HG02759 (cell line): Measurements from ENCODE around the gene CYB5A.
A peak's percentile ranks its signal among the peaks of the same experiment; 100 is the strongest.

ENCODE experiments used
- ATAC-seq: cut with Tn5 transposase; IDR thresholded peaks from one replicate; pipeline ENCODE4 v1.9.1; 2021; ENCODE audit warnings: mild to moderate bottlenecking, moderate library complexity; ENCODE audit not compliant: unreplicated experiment

Gene CYB5A

DNA sequence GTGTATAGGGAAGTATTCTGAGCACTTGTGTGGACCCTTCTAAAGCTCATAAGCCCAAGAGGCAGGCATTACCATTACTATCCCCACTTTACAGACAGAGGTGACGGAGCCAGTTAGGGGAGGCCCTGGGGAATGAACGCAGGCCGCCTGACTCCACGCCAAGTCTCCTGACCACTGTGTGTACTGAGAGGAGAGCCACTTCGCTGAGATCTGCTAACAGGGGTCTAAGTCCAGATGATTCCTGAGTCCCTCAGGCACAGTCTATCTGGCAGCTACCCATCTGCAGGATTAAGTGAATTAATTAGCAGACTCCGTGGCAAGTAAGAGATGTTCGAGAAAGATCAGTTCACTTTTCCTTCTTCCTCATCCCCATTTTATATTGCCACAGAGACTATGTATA, 13.7 kb downstream of the CYB5A start:
- no peak for ATAC-seq

DNA sequence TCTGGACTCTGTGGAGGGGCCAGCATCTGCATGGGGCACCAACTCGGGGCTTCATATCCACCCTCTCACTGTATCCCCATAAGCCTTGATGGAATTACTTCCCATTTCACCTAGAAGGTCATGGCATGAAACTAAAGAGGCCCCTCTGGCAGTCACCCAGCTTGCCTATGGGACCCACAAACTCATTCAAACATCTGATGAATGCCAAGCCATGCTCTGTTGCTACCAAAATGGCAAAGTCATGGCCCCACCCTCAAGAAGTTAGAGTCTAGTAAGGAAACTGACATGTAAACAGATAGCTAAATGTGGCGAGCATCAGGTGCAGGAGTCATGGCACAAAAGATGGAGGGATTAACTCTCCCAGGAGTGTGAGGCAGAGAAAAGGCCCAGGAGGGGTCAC, 14.5 kb downstream of the CYB5A start:
- no peak for ATAC-seq

DNA sequence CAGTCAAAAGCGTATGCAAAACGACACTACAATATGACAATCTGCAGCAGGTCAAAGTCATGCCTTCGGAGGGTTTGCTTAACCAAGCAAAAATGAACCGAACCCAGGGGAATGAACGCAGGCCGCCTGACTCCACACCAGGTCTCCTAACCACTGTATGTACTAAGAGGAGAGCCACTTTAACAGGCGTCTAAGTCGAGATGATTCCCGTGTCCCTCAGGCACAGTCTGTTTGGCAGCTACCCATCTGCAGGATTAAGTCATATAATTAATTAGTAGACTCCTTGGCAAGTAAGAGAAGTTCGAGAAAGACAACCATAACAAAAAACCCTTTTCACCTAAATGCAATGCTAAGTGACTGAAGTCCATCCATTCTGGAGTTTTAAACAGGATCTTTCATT, 15.2 kb downstream of the CYB5A start:
- no peak for ATAC-seq

DNA sequence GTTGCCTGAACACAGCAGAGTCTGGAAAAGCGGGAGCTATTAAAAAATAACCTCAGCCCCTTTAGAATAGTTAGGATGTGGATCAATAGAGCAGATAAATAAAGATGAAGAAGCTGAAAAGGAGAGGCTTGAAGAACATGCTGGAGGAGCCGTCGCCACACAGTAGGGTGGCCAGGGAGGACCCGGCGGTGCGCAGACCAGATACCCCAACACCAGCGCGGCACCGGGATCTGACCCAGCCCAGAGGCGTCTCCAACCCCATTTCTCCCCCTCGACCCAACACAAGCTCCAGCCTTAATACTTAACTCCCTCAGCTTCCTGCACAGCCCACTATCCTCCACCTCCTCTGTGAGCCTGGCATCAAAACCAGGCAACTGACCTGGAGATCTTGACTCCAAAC, 16.0 kb downstream of the CYB5A start:
- ATAC-seq, result no peak

DNA sequence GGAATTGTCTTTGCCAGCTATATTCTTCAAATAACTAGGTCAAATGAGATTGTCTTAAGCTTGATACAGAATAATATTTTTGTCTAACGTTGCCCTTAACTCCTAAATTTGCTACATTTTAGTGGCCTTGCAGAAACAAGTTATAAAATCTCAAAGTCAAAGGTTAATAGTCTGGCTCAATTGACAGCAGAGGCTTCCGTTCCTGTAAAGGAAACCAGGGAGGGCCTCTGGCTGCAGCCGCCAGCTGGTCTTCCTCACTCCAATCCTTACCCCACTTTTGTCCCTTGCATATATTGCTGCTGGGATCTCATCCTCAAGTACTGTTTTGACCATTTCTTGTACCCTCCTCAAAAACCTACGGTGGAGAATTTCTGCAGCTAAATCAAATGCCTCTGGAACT, 17.1 kb downstream of the CYB5A start:
- no peak for ATAC-seq

DNA sequence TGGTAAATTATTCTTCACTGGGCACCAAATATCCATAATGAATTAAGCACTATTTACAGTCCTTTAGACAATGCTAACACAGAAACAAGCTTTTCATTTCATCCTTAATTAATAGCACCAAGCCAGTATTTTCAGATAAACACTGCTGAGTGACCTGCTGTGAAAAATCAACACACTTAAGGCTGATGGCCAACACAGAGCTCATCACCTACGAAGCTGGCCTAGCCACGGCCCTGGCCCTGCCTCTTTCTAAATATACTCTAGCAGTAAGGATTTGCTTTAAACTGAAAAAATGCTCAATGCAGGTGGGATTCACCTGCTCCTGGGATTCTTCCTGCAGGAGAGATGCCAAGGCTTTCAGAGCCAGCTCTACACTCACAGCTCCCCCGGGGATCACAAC, 18.4 kb downstream of the CYB5A start:
- ATAC-seq, result no peak

DNA sequence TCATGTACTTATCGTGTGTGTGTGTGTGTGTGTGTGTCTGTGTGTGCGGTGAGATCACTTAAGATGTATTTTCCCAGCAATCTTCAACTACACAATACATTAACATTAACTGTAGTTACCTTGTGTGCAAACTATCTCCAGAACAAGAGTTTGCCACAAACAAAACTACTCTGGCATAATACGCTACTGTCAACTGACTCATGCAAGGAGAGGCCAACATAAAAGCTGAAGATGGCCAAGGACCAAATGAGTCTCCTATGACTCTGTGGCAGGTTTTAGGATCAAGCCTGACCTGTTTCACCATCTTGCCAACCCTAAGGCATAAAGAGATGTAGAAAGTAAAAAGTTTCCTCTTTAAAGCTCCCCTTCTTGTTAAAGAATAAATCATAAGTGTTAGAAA, 20.1 kb downstream of the CYB5A start:
- no peak for ATAC-seq

DNA sequence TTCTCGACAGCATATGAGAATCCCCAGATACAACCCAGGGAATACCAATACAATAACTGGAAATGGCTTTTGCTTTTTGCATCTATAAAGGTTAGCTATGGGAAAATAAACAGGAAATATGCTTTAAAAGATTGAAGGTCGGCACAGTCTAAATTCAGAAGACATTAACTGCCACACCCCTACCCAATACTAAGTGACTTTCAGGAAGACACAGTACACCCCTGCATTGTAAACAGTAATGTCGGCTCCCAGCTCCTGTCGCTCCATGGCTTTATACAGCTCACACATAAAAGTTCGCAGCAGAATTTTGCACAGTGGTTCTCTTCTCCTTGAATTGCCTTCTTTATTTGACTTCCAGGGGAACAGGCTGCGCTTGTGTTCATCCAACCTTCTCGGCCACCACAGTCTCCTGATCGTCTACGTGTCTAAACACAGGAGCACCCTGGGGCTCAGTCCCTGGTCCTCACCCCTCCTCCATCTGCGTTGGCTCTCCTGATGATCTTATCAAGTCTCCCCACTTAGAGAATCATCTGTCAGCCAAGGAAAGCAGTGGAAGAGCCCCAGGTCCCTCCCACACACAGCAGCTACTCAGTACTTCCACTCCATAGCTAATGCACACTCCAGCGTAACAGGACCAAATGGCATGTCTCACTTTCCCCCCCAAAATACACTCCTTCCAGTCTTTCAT, 22.7 kb downstream of the CYB5A start:
- ATAC-seq, result no peak

DNA sequence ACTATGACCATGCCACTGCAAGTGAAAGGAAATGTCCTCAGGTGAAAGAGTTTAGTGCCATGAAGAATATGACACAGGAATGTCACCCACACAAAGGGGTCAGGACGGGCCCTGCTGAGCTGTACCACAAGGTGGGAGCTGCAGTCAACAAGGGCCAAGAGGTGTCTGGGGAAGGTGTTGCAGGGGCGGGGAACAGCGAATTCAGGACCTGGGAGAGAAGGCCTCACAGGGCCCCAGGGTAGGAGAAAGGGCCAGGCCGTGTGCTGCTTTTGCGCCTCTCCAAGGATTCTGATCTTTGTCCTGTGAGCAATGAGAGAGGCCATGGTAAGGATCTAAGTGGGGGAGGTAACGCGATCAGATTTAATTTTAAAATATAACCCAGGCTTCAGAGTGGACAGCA, 23.6 kb downstream of the CYB5A start:
- no peak for ATAC-seq

DNA sequence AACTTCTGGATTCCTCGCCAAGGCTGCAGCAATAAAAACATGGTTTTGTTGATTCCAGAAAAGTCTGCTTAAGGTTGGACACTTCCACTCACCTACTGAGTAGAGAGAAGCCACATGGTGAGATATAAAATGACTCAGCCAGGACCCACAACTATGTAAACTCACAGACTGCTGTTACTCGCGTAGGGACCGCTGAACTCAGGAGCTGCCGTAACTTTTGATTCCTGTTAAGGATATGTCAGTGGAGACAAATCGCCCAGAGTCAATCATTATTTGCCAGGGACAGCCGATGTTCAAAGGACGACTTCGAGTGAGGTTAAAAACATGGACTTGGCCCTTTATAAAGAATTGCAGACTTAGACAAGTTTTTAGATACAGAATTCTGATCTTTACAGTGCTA, 25.6 kb downstream of the CYB5A start:
- no peak for ATAC-seq

DNA sequence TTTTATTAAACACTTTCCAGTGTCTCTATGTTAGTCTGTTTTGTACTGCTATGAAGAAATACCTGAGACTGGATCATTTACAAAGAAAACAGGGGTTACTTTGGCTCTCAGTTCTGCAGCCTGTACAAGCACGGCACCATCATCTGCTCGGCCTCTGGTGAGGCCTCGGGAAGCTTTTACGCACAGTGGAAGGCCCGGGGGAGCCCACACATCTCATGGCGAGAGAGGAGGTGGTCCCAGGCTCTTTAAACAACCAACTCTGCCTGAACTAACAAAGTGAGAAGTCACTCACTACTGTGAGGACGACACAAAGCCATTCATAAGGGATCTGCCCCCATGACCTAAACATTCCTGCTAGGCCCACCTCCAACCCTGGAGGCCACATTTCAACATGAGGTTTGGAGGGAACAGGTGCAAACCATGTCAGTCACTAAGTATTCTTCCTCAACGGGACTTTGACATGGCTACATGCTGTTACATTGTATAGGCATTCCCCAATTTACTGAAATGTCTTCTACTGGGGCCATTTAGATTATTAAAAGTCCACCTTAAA, 26.1 kb downstream of the CYB5A start:
- ATAC-seq, result no peak

DNA sequence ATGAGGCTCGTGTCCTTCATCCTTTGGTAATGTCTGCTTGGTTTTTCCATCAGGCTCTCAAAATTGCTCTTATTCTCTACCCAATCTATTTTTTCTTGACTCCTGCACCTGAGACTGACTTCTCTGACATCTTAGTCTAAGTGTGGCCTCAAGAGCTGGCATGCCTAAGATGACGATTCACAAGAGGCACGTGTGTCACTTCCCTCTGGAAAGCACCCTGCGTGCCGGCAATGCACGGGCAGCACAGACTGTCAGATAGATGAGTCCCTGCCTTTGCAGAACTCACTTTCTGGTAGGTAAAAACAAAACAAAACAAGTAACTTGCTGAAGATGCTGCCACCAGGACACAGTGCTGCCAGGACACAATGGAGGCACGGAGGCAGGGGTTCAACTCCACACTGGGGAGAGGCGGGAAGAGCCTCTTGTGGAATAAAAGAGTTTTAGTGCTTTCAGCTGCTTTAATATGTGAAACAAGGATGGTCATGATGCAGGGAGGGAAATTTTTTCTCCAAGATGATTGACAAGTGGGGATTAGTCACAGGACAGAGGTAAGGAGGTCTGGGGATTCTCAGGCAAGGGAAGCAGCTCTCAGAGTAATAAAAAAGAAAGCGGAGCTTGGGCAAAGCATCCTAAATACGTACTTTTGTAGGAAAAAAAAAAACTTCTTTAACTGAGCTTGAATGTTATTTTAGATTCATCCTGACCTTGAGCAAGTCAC, 27.3 kb downstream of the CYB5A start:
- ATAC-seq, result peak; percentile 99

DNA sequence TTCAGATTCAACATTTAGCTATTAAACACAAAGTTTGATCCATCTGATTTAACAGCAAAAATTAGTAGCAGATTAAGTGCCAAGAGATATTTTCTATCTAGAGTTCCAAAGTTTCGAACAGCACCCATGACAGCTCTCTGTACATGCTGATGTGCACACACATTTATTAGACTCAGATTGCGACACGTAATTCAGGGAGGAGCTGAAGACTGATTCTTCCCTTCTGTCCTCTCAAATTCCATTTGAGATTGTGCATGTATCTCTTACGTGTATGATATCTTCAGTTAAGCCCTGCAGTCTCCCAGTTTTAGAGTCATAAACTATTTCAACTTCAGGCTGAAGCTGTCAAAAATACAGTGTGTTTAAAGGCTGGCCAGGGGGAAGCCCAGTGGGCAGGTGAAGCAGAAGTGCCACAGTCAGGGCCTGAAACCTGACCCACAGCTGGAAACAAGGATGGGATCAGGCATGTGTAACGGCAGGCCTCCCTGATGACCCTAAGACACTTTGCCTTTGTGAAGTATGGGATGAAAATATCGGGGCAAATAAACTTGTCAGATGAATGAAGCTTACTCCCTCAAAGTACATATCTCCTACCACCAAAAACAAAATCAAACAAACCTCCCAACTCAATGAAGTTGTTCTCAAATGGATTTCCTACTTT, 30.6 kb downstream of the CYB5A start:
- ATAC-seq, result no peak

DNA sequence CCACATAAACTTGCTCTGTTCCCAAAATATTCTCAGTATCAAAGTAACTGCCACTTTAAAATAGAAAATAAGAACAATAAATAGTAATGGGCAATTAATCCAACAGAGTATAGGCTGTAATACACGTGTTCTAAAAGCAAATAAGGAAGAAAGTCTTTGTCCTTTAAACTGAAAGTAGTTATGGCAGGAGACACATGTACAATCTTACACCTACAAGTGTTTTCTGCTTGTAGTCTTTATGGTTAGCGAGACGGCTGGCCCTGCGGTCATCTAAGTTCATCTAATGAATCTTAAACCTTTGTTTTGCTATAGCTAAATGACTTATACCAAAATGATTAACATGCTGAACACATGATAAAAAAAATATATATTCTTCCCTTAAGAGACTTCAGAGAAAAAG, 32.4 kb downstream of the CYB5A start:
- ATAC-seq, result no peak

DNA sequence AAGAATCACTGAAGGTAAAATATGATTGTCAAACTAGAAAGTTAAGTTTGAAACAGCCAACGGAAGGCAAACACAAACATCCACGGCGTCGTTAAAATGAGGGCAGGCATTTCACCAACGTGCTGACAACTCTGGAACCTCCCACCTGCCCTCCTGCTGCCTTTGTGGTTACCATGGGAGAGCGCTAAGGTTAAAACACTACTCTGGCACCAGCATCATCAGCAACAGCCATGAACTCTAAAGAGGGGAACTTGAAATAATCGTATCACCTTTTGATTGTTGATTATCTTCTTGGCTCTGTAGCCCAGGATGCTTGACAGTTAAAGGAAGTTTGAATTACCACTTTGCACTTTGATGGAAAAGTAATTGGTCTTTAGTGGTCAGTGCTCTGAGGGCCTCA, 34.7 kb downstream of the CYB5A start:
- no peak for ATAC-seq

DNA sequence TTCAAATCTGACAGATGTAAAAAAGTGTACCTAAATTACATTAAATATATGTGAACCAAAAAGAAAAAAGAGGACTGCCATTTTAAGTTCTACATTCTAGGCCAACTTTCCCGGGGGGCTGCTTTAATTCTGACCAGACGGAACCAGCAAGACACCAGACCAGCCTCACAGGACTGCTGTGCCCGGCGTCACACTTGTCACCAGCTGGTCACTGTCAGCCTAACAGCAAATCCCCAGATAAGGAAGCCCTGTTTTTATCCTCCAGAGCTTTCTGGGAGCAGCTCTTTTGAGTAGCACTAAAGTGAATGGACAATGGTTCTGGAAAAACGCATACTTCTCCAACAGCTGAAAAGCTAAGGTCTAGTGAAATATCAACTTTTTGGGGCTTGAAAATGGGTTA, 35.6 kb downstream of the CYB5A start:
- ATAC-seq, result no peak

DNA sequence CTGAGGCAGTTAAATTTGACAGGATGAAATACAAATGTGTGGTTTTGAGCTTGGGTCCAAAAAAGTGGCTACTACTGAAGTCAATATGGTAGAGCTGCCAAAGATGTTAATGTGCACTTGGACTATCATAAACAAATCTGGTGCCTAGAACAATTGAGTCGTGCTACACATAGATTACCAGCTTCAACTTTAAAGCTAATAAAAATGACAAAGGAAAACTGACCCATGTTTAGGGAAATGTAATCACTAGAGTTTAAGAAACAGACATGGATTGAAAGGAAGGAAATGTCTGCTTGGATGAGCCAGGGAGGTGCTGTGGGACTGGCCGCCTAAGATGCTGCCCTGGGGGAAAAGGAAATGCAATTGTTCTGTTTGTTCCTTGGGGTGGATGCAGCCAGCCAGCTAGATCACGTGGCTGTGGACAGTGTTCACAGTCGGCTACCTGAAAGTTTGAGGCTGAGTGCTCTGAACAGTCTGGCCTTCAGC, 36.6 kb downstream of the CYB5A start:
- ATAC-seq, result no peak

DNA sequence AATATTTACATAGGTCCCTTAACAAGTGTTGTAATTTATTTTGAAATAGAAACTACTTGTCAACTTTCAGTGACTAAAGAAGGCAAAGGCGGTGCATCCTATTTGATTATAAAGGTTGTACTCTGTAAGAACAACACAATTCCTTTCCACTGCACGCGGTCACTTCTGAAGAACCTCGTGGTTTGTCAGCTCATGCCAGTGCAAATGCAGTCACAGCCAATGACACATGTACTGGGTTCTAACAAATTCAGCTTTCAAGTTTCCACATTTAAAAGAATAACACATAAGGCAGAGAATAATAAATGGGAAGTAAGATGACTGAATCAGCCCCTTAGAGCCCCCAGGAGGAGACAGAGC, 39.7 kb downstream of the CYB5A start:
- no peak for ATAC-seq

DNA sequence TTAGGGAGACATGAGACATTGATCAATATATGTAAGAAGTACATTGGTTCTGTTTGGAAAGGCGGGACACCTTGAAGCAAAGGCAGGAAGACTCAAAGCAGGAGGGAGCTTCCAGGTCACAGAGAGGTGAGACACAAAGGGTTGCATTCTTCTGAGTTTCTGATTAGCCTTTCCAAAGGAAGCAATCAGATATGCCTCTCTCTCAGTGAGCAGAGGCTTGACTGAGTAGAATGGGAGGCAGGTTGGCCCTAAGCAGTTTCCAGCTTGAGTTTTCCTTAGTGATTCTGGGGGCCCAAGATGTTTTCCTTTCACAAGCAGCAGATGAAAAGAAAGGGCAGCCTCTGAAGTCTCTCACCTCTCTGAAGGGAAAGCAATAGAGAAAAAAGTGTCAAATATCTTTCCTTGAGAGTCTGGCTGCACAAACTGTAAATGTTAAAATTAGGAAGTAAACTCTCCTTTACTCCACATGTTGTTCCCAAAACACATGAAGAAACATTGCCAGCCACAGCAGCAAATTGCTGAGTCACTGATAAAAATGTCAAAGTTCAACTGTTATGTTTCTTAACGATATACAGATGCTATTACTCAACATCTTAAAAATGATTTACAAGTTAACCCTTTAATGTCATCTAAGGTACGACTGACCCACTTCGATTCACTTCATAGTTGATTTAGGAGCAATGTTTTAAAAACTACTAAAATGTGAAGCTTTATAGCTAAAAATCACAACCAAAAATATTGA, 40.3 kb downstream of the CYB5A start:
- ATAC-seq, result no peak

DNA sequence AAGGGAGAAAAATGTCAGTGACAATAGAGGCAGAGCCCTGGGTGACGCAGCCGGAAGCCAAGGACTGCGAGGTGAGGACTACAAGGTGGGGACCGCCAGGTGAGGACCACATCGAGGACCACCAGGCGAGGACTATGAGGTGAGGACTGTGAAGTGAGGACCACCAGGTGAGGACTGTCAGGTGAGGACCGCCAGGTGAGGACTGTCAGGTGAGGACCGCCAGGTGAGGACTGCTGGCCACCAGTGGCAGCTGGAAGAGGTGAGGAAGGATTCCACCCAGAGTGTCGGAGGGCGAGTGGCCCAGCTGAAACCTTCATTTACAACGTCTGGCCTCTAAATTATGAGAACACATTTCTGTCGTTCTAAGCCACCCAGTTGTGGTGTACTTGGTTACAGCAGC, 41.6 kb downstream of the CYB5A start:
- no peak for ATAC-seq
